HG03521 (cell line): ENCODE results near the gene ANG.

Experiments used
- ATAC-seq: cut with Tn5 transposase; IDR thresholded peaks from one replicate; pipeline ENCODE4 v1.9.1; 2021; ENCODE audit warnings: mild to moderate bottlenecking, moderate library complexity; ENCODE audit not compliant: unreplicated experiment

ANG gene

GRCh38 chr14:20742132-20742531 lies 53.6 kb downstream of the ANG start:
- no peak for ATAC-seq

- ATAC-seq: no peak
Measured at GRCh38 chr14:20743556-20743955, 55.0 kb downstream of the ANG start.
